Karpas-422 (cell line): ENCODE measurements around the gene RIMS4. TPM values are rescaled to one million over a fixed set of nuclear protein-coding genes. Genes with fewer than 3 reads are reported as not detected.

Experiments
- DNase-seq: peaks from one replicate; pipeline ENCODE4 v3.0.0-alpha.2; 2015
- H2AFZ ChIP-seq: fragments of 200-600 bp; sonication (generic); 2 replicates; pipeline ENCODE4 v1.6.1; 2014; ENCODE audit warnings: antibody characterized with exemption, low read length, mixed read lengths
- H3K27ac ChIP-seq: fragments of 200-600 bp; sonication (generic); 2 replicates; pipeline ENCODE4 v1.5.1; 2014; ENCODE audit warnings: mild to moderate bottlenecking, low read length, moderate library complexity
- H3K27me3 ChIP-seq: fragments of 200-600 bp; sonication (generic); 2 replicates; pipeline ENCODE4 v1.6.1; 2014; ENCODE audit warnings: low read length, mixed read lengths
- H3K36me3 ChIP-seq: fragments of 200-600 bp; sonication (generic); 2 replicates; pipeline ENCODE4 v1.6.1; 2014; ENCODE audit warnings: low read length, mixed read lengths; ENCODE audit not compliant: insufficient read depth
- H3K4me1 ChIP-seq: fragments of 200-600 bp; sonication (generic); 2 replicates; pipeline ENCODE4 v1.6.1; 2014; ENCODE audit warnings: mild to moderate bottlenecking, low read length, mixed read lengths
- H3K4me2 ChIP-seq: fragments of 200-600 bp; sonication (generic); 2 replicates; pipeline ENCODE4 v1.6.1; 2014; ENCODE audit warnings: low read length, low read depth, mild to moderate bottlenecking; ENCODE audit not compliant: poor library complexity, severe bottlenecking
- H3K4me3 ChIP-seq: fragments of 200-600 bp; sonication (generic); 2 replicates; pipeline ENCODE4 v1.5.1; 2014; ENCODE audit warnings: mild to moderate bottlenecking, antibody characterized with exemption, low read length, mixed read lengths
- H3K79me2 ChIP-seq: fragments of 200-600 bp; sonication (generic); 2 replicates; pipeline ENCODE4 v1.6.1; 2014; ENCODE audit warnings: mild to moderate bottlenecking, low read length, mixed read lengths
- H3K9ac ChIP-seq: fragments of 200-600 bp; sonication (generic); 2 replicates; pipeline ENCODE4 v1.6.0; 2014; ENCODE audit warnings: low read length
- H3K9me2 ChIP-seq: fragments of 200-600 bp; sonication (generic), shearing (Covaris generic); replicated peaks from 2 replicates; pipeline ENCODE4 v1.6.0; 2014; ENCODE audit warnings: mild to moderate bottlenecking, low read length, moderate library complexity; ENCODE audit not compliant: insufficient read depth
- H3K9me3 ChIP-seq: fragments of 300-700, 200-600 bp; sonication (generic); 2 replicates; pipeline ENCODE4 v1.6.1; 2014; ENCODE audit warnings: low read length, mixed read lengths
- H4K20me1 ChIP-seq: fragments of 200-600 bp; sonication (generic); 2 replicates; pipeline ENCODE4 v1.6.1; 2014; ENCODE audit warnings: mild to moderate bottlenecking, antibody characterized with exemption, low read length, low read depth; ENCODE audit not compliant: insufficient read depth
- total RNA-seq: library from RNA; depleted of rRNA; stranded (reverse); fragments of >200 nt; shearing (Covaris generic); gene quantifications from 2 replicates; pipeline ENCODE4 v1.2.3, GENCODE V29; 2014; ENCODE audit warnings: low replicate concordance

Gene RIMS4
- total RNA-seq, 1 experiment from 2014 or later: not detected

- no peak overlapping the region for H3K27ac ChIP-seq
- no peaks in the 10 kb centered on the region for H3K4me1 ChIP-seq
- H2AFZ ChIP-seq: no peak overlapping the region
- H3K27me3 ChIP-seq: no peaks in the 10 kb centered on the region
- no peak overlapping the region for H3K4me2 ChIP-seq
- H4K20me1 ChIP-seq: 0 out of 2 replicates have a peak, but pooled peaks cover 2% of the 10 kb centered on the region
- H3K79me2 ChIP-seq: no peaks in the 10 kb centered on the region
- no peak for DNase-seq
- no peak overlapping the region for H3K4me3 ChIP-seq
- no peak overlapping the region for H3K9ac ChIP-seq
- no peaks in the 10 kb centered on the region for H3K36me3 ChIP-seq
- H3K9me2 ChIP-seq: no peaks in the 10 kb centered on the region
- H3K9me3 ChIP-seq: no peaks in the 10 kb centered on the region
Measured at GRCh38 chr20:44720621-44720996, 89.7 kb downstream of the RIMS4 start.

GRCh38 chr20:44719841-44720240 is 90.5 kb downstream of the RIMS4 start:
- no peak for DNase-seq
- Histone ChIP-seq H2AFZ (no peak overlapping the region), H3K9ac (no peak overlapping the region), H3K4me1 (no peaks in the 10 kb centered on the region), H3K4me2 (no peak overlapping the region), H3K27me3 (no peaks in the 10 kb centered on the region), H4K20me1 (0 out of 2 replicates have a peak, but pooled peaks cover 2% of the 10 kb centered on the region), H3K4me3 (no peak overlapping the region), H3K27ac (no peak overlapping the region), H3K9me2 (no peaks in the 10 kb centered on the region), H3K9me3 (no peaks in the 10 kb centered on the region), H3K36me3 (no peaks in the 10 kb centered on the region), H3K79me2 (no peaks in the 10 kb centered on the region)

GRCh38 chr20:44717986-44718385 is 92.4 kb downstream of the RIMS4 start:
- Histone ChIP-seq H3K9me3 (no peaks in the 10 kb centered on the region), H3K27me3 (no peaks in the 10 kb centered on the region), H3K9ac (no peak overlapping the region), H3K79me2 (no peaks in the 10 kb centered on the region), H3K27ac (no peak overlapping the region), H3K4me3 (no peak overlapping the region), H3K4me2 (no peak overlapping the region), H2AFZ (no peak overlapping the region), H3K4me1 (no peaks in the 10 kb centered on the region), H4K20me1 (0 out of 2 replicates have a peak, but pooled peaks cover 2% of the 10 kb centered on the region), H3K9me2 (no peaks in the 10 kb centered on the region), H3K36me3 (no peaks in the 10 kb centered on the region)
- DNase-seq: no peak

- no peaks in the 10 kb centered on the region for H3K9me2 ChIP-seq
- no peaks in the 10 kb centered on the region for H3K79me2 ChIP-seq
- no peaks in the 10 kb centered on the region for H3K9me3 ChIP-seq
- H4K20me1 ChIP-seq: 0 out of 2 replicates have a peak, but pooled peaks cover 2% of the 10 kb centered on the region
- no peak overlapping the region for H3K4me2 ChIP-seq
- no peak for DNase-seq
- H3K4me3 ChIP-seq: no peak overlapping the region
- no peaks in the 10 kb centered on the region for H3K36me3 ChIP-seq
- no peak overlapping the region for H2AFZ ChIP-seq
- no peaks in the 10 kb centered on the region for H3K4me1 ChIP-seq
- H3K27me3 ChIP-seq: no peaks in the 10 kb centered on the region
- H3K27ac ChIP-seq: no peak overlapping the region
- no peak overlapping the region for H3K9ac ChIP-seq
Measured at GRCh38 chr20:44716309-44717106, 93.8 kb downstream of the RIMS4 start.

- DNase-seq: no peak
- no peak overlapping the region for H3K4me2 ChIP-seq
Measured at GRCh38 chr20:44715499-44716308, 94.6 kb downstream of the RIMS4 start.

GRCh38 chr20:44714701-44715498 is 95.4 kb downstream of the RIMS4 start, which contains the start of gene CCN5:
Gene CCN5, plus strand, starts transcription at chr20:44715369. Its CDS starts 22 bp downstream, at chr20:44715391.
- Histone ChIP-seq H3K36me3 (no peaks in the 10 kb centered on the region), H3K9me3 (no peaks in the 10 kb centered on the region), H3K4me2 (no peak within 1 kb of the TSS), H3K9me2 (no peaks in the 10 kb centered on the region), H3K4me1 (no peaks in the 10 kb centered on the region), H2AFZ (no peak within 1 kb of the TSS), H3K9ac (no peak within 1 kb of the TSS), H3K4me3 (no peak within 1 kb of the TSS), H4K20me1 (0 out of 2 replicates have a peak, but pooled peaks cover 2% of the 10 kb centered on the region), H3K27ac (no peak within 1 kb of the TSS), H3K79me2 (no peaks in the 10 kb centered on the region), H3K27me3 (no peaks in the 10 kb centered on the region)
- no peak for DNase-seq

More at GRCh38 chr20:44715499-44716308, 94.6 kb downstream of the RIMS4 start:
- no peak overlapping the region for H3K9ac ChIP-seq
- no peaks in the 10 kb centered on the region for H3K4me1 ChIP-seq
- H2AFZ ChIP-seq: no peak overlapping the region
- H3K9me3 ChIP-seq: no peaks in the 10 kb centered on the region
- no peak overlapping the region for H3K27ac ChIP-seq
- no peaks in the 10 kb centered on the region for H3K9me2 ChIP-seq
- H4K20me1 ChIP-seq: 0 out of 2 replicates have a peak, but pooled peaks cover 2% of the 10 kb centered on the region
- H3K27me3 ChIP-seq: no peaks in the 10 kb centered on the region
- H3K4me3 ChIP-seq: no peak overlapping the region
- no peaks in the 10 kb centered on the region for H3K79me2 ChIP-seq
- no peaks in the 10 kb centered on the region for H3K36me3 ChIP-seq

- H2AFZ ChIP-seq: no peak overlapping the region
- H3K9me3 ChIP-seq: no peaks in the 10 kb centered on the region
- H3K27ac ChIP-seq: no peak overlapping the region
- no peaks in the 10 kb centered on the region for H3K27me3 ChIP-seq
- no peaks in the 10 kb centered on the region for H3K36me3 ChIP-seq
- no peak overlapping the region for H3K4me3 ChIP-seq
- H4K20me1 ChIP-seq: 0 out of 2 replicates have a peak, but pooled peaks cover 2% of the 10 kb centered on the region
- H3K9ac ChIP-seq: no peak overlapping the region
- no peak for DNase-seq
- H3K4me2 ChIP-seq: no peak overlapping the region
- H3K9me2 ChIP-seq: no peaks in the 10 kb centered on the region
- H3K79me2 ChIP-seq: no peaks in the 10 kb centered on the region
- no peaks in the 10 kb centered on the region for H3K4me1 ChIP-seq
Measured at GRCh38 chr20:44714102-44714700, 96.1 kb downstream of the RIMS4 start.
